MM.1S (cell line): ENCODE results near the gene MBOAT1.

Experiments used
- EZH2 ChIP-seq: fragments of 300-600 bp; sonication (generic); optimal IDR thresholded peaks from 2 replicates; pipeline ENCODE3; 2017; ENCODE audit warnings: low read depth, mild to moderate bottlenecking, antibody characterized with exemption, low read length, mixed read lengths
- EZH2phosphoT487 ChIP-seq: fragments of 300-600 bp; sonication (generic); IDR thresholded peaks from 2 replicates; pipeline ENCODE4 v1.6.1; 2018; ENCODE audit warnings: antibody characterized with exemption, low read length
- TF ChIP-seq, protein P1 (sequence below): fragments of 300-600 bp; sonication (generic); IDR thresholded peaks from 2 replicates; pipeline ENCODE4 v1.5.1; 2016; ENCODE audit warnings: antibody characterized with exemption, low read length, mixed read lengths

DNA sequence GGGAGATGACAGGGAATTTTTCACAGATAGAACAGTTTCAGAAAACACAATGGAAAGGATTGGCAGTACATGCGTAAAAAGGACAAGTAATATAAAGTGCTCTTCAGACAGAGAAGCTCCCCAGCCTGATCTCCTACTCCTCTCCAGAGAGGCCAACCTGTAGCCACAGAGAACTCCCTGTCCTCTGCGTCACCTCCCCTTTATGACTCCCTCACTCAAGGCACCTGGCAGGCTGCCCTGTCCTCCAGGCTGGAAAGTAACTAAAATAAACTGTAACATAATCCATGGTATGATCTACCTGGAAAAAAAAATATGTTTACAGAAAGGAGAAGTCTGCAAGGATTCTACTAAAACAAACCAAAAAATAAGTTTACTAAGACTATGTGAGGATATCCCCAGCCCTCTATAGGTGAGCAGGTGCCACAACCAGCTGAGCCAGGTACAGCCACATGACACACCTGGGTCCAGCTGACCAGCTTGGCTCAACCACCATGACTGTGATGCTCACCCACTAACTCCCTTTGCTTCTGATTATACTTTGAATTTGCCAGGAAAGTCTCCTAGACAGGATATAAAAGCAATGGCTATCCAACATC is 29.2 kb downstream of the MBOAT1 start:
- TF ChIP-seq, protein P1, sequence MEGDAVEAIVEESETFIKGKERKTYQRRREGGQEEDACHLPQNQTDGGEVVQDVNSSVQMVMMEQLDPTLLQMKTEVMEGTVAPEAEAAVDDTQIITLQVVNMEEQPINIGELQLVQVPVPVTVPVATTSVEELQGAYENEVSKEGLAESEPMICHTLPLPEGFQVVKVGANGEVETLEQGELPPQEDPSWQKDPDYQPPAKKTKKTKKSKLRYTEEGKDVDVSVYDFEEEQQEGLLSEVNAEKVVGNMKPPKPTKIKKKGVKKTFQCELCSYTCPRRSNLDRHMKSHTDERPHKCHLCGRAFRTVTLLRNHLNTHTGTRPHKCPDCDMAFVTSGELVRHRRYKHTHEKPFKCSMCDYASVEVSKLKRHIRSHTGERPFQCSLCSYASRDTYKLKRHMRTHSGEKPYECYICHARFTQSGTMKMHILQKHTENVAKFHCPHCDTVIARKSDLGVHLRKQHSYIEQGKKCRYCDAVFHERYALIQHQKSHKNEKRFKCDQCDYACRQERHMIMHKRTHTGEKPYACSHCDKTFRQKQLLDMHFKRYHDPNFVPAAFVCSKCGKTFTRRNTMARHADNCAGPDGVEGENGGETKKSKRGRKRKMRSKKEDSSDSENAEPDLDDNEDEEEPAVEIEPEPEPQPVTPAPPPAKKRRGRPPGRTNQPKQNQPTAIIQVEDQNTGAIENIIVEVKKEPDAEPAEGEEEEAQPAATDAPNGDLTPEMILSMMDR, result no peak
- TF ChIP-seq EZH2 (no peak), EZH2phosphoT487 (no peak)
